ENCODE data around the gene KLK2. TPM values are rescaled to one million over a fixed set of nuclear protein-coding genes. Genes with fewer than 3 reads are reported as not detected.

Gene KLK2
- total RNA-seq, 4 donors from 2014 or later, result 3.8 TPM; not detected in 3

DNA sequence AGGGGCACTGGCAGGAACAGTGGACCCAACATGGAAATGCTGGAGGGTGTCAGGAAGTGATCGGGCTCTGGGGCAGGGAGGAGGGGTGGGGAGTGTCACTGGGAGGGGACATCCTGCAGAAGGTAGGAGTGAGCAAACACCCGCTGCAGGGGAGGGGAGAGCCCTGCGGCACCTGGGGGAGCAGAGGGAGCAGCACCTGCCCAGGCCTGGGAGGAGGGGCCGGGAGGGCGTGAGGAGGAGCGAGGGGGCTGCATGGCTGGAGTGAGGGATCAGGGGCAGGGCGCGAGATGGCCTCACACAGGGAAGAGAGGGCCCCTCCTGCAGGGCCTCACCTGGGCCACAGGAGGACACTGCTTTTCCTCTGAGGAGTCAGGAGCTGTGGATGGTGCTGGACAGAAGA lies 4.1 kb downstream of the KLK2 start:
- DNase-seq, result peak; percentile 39

DNA sequence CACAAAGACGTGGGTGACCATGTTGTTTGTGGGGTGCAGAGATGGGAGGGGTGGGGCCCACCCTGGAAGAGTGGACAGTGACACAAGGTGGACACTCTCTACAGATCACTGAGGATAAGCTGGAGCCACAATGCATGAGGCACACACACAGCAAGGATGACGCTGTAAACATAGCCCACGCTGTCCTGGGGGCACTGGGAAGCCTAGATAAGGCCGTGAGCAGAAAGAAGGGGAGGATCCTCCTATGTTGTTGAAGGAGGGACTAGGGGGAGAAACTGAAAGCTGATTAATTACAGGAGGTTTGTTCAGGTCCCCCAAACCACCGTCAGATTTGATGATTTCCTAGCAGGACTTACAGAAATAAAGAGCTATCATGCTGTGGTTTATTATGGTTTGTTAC lies 5.6 kb downstream of the KLK2 start:
- no peak overlapping the region for H3K27ac ChIP-seq
- H3K27me3 ChIP-seq, result peaks cover 23% of the 10 kb centered on the region
- intact Hi-C loops (cut with DNase I; ENCODE audit: low total_unique reads), result no loop called here
- no peak for TF ChIP-seq POLR2A (IDR thresholded peaks at IDR 0.05)
- no peak for TF ChIP-seq POLR2AphosphoS5 (IDR thresholded peaks at IDR 0.05)
- no peak for TF ChIP-seq EP300 (IDR thresholded peaks at IDR 0.05; ENCODE audit: low read depth)
- TF ChIP-seq, protein P1, sequence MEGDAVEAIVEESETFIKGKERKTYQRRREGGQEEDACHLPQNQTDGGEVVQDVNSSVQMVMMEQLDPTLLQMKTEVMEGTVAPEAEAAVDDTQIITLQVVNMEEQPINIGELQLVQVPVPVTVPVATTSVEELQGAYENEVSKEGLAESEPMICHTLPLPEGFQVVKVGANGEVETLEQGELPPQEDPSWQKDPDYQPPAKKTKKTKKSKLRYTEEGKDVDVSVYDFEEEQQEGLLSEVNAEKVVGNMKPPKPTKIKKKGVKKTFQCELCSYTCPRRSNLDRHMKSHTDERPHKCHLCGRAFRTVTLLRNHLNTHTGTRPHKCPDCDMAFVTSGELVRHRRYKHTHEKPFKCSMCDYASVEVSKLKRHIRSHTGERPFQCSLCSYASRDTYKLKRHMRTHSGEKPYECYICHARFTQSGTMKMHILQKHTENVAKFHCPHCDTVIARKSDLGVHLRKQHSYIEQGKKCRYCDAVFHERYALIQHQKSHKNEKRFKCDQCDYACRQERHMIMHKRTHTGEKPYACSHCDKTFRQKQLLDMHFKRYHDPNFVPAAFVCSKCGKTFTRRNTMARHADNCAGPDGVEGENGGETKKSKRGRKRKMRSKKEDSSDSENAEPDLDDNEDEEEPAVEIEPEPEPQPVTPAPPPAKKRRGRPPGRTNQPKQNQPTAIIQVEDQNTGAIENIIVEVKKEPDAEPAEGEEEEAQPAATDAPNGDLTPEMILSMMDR (IDR thresholded peaks at IDR 0.05), result no peak
- H3K9me3 ChIP-seq, result no peaks in the 10 kb centered on the region
- in situ Hi-C loops (cut with MboI; ENCODE audit: low pct_ligation_motif_present in 1 of 4, low pct_unique_long_range_greater_than_20kb in 1 of 4, low sequenced_read_pairs in 3 of 4), result no loop called here
- H3K36me3 ChIP-seq, result no peaks in the 10 kb centered on the region
- no peak overlapping the region for H3K4me3 ChIP-seq
- DNase-seq, result no peak
- 60 to 70% methylated on average over 2 to 5 of the region's 5 CpGs for WGBS, 2 donors (ENCODE audit: low coverage in 1 of 2)
- H3K4me1 ChIP-seq, result peaks cover 0 to 4% (median 0%) of the 10 kb centered on the region in 4 donors

More for the DNA sequence above, 4.1 kb downstream of the KLK2 start:
- no peaks in the 10 kb centered on the region for H3K36me3 ChIP-seq
- in situ Hi-C loops (cut with MboI; ENCODE audit: low pct_ligation_motif_present in 1 of 4, low pct_unique_long_range_greater_than_20kb in 1 of 4, low sequenced_read_pairs in 3 of 4) (no loop called here), intact Hi-C loops (cut with DNase I; ENCODE audit: low total_unique reads) (no loop called here)
- no peaks in the 10 kb centered on the region for H3K9me3 ChIP-seq
- H3K4me3 ChIP-seq, result no peak overlapping the region
- no peak for TF ChIP-seq POLR2A (IDR thresholded peaks at IDR 0.05)
- TF ChIP-seq EP300 (IDR thresholded peaks at IDR 0.05; ENCODE audit: low read depth), result no peak
- TF ChIP-seq, protein P1 (IDR thresholded peaks at IDR 0.05), result no peak
- no peak for TF ChIP-seq POLR2AphosphoS5 (IDR thresholded peaks at IDR 0.05)
- H3K4me1 ChIP-seq, result peaks cover 0 to 4% (median 0%) of the 10 kb centered on the region in 4 donors
- no peak overlapping the region for H3K27ac ChIP-seq
- WGBS, 2 donors (ENCODE audit: low coverage in 1 of 2), result 7% methylated on average over 8 of the region's 8 CpGs; no CpG with 5 or more reads in 1 of the 2 donors
- H3K27me3 ChIP-seq, result peaks cover 27% of the 10 kb centered on the region

DNA sequence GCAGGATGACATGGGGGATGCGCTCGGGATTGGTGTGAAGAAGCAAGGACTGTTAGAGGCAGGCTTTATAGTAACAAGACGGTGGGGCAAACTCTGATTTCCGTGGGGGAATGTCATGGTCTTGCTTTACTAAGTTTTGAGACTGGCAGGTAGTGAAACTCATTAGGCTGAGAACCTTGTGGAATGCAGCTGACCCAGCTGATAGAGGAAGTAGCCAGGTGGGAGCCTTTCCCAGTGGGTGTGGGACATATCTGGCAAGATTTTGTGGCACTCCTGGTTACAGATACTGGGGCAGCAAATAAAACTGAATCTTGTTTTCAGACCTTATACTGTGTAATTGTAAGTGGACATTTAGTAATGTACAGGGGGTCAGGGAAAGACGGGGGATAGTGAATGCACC lies 7.0 kb downstream of the KLK2 start:
- Histone ChIP-seq H3K27me3 (peaks cover 17% of the 10 kb centered on the region), H3K36me3 (no peaks in the 10 kb centered on the region), H3K4me1 (peaks cover 0 to 4% (median 0%) of the 10 kb centered on the region in 4 donors), H3K9me3 (no peaks in the 10 kb centered on the region), H3K27ac (no peak overlapping the region), H3K4me3 (no peak overlapping the region)
- 63 to 100% methylated on average over 2 to 5 of the region's 5 CpGs for WGBS, 2 donors (ENCODE audit: low coverage in 1 of 2)
- TF ChIP-seq POLR2AphosphoS5 (IDR thresholded peaks at IDR 0.05) (no peak), EP300 (IDR thresholded peaks at IDR 0.05; ENCODE audit: low read depth) (no peak), POLR2A (IDR thresholded peaks at IDR 0.05) (no peak)
- TF ChIP-seq, protein P1 (IDR thresholded peaks at IDR 0.05), result no peak
- in situ Hi-C loops (cut with MboI; ENCODE audit: low pct_ligation_motif_present in 1 of 4, low pct_unique_long_range_greater_than_20kb in 1 of 4, low sequenced_read_pairs in 3 of 4) (no loop called here), intact Hi-C loops (cut with DNase I; ENCODE audit: low total_unique reads) (no loop called here)
- no peak for DNase-seq

DNA sequence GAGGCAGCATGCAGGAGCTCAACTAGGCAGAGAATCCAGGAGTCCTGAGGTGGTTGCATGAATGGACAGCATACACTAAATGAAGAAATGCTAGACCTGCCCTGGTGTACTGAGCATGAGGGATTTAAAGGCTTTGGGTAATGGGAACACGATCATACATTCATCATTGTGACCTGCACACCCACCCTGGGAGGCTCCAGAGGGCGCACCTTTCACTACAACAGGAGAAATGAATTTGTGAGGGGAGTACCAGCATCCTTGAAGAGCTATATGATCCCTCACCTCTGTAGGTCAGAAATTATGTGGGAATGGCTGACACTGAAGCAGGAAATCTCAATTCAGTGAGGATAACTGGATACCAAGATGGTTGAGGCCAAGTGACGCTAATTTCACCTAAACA lies 8.9 kb downstream of the KLK2 start:
- Histone ChIP-seq H3K27me3 (peaks cover 15% of the 10 kb centered on the region), H3K4me3 (no peak overlapping the region), H3K4me1 (peaks cover 0 to 4% (median 0%) of the 10 kb centered on the region in 4 donors), H3K27ac (no peak overlapping the region), H3K36me3 (no peaks in the 10 kb centered on the region), H3K9me3 (no peaks in the 10 kb centered on the region)
- in situ Hi-C loops (cut with MboI; ENCODE audit: low pct_ligation_motif_present in 1 of 4, low pct_unique_long_range_greater_than_20kb in 1 of 4, low sequenced_read_pairs in 3 of 4), result no loop called here
- intact Hi-C loops (cut with DNase I; ENCODE audit: low total_unique reads), result no loop called here
- no peak for DNase-seq
- TF ChIP-seq, protein P1 (IDR thresholded peaks at IDR 0.05), result no peak
- TF ChIP-seq EP300 (IDR thresholded peaks at IDR 0.05; ENCODE audit: low read depth) (no peak), POLR2AphosphoS5 (IDR thresholded peaks at IDR 0.05) (no peak), POLR2A (IDR thresholded peaks at IDR 0.05) (no peak)
- WGBS, 2 donors (ENCODE audit: low coverage in 1 of 2), result 62 to 74% methylated on average over 3 of the region's 3 CpGs

Data from transverse colon (tissue), 4 donors.